ENCODE results near the gene FBLN1. TPM values are rescaled to one million over a fixed set of nuclear protein-coding genes. Genes with fewer than 3 reads are reported as not detected.
"Not testable (repeated sequence)": the region's sequence is repeated elsewhere in the genome, so short reads cannot be mapped to it uniquely, and the experiment has no call there.

FBLN1 gene
- polyA plus RNA-seq, 1 donor = 135 TPM

GRCh38 chr22:45527456-45527855 lies 24.8 kb downstream of the FBLN1 start:
- no peak for DNase-seq (ENCODE audit: low read depth)

DNA sequence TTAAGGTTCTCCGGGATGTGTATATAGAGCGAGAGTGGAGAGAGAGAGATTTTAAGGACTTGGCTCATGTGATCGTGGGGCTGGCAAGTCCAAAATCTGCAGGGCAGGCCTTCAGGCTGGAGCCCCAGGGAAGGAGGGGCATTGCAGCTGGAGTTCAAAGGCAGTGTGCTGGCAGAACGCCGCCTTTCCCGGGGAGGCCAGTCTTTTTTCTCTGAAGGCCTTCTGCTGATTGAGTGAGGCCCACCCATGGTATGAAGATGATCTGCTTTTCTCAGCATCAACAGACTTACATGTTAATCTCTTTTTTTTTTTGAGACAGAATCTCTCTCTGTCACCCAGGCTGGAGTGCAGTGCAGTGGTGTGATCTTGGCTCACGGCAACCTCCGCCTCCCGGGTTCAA lies 25.4 kb downstream of the FBLN1 start:
- DNase-seq (ENCODE audit: low read depth) = no peak

DNA sequence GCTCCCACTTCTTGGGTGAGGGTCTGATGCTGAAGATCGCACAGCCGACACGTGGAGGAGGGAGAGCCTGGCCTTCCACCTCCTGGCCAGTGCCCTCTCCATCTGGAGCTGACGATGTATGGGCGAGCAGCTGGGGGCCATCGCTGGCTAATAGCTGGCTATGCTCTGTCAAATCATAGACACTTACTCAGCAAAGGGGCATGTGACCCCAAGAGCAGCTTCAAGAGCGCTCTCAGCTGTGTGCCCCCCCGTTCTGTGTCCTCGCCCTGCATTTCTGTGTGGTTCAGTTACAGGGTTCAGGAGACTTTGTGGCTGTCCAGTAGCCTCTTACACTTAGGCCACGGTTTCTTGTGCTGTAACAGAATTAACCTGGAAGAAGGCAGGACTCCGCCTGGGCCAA lies 26.4 kb downstream of the FBLN1 start:
- no peak for DNase-seq (ENCODE audit: low read depth)

DNA sequence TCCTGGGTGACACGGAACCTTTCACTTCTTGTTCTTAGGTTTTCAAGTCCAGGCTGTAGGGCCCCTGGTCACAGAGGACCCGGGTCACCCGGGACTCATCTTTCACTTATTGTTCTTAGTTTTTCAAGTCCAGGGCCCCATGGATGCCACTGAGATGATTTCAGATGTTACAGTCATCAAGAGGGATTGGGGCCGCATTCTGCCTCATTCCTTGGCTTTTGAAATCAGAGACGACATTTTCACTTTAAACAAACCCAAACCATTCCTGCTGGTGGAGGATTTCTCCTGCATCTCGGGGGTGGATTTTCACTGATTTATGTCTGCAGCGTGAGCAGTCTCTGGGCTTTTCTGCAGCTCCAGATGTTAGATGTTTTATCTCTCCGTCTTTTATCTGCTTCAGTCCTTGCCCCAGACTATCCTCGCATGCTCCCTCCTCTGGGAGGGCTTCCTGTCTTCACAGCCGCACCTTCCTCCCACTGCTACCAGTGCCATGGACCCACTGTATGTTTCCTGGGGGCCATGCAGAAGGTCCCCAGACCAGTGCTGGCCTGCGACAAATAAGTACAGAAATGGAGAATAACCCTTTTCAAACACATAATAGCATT lies 27.4 kb downstream of the FBLN1 start:
- no peak for DNase-seq (ENCODE audit: low read depth)

DNA sequence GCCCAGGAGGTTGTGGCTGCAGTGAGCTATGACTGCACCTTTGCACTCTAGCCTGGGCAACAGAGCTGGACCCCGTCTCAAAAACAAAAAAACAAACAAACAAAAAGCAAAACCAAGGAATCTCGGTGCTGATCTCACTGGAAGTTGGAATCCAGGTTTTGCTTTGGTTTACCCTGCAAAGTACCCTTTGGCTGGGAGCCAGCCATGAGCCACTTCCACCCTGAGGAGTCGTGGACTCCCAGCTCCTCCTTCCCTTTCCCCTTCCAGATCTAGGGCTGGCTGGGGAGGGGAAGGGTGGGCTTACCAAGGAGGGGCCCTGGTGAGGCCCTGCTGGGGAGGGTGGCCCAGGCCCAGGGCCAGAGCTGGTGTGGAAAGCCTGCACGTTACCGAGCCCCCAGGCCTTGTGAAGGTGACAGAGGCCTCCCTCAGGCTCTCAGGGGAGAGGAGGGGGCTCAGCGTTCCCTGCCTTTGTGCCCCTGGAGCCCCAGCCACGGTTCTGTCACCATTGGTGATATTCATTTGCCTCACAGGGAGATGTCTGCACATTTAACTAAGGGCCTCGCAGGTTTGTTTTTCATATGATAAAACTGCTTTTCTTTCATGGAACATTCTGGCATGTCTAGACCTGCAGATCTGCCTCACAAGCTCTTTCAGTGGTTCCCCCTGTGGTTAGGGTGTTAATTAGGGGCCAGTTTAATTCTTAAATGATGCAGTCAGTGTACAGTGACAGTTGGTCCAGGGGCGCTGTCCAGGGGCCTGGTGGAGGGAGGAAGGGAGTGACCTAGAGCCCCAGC lies 29.0 kb downstream of the FBLN1 start:
- DNase-seq (ENCODE audit: low read depth) = no peak

- no peak for DNase-seq (ENCODE audit: low read depth)
These were observed 29.6 kb downstream of the FBLN1 start for GRCh38 chr22:45532235-45532631.

DNA sequence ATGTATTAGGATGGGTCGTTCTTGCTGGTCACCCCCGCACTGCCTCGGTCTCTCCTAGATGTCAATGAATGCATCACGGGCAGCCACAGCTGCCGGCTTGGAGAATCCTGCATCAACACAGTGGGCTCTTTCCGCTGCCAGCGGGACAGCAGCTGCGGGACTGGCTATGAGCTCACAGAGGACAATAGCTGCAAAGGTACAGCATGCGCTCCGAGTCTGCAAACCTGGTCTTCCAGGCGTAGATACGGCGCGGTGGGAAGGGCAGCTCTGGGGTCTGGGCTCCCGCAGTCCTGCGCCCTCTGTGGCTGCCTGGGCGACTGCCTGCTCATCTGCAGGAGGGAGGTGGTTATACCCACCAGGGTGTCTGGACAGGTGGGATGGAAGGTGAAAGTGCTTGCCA lies 31.0 kb downstream of the FBLN1 start:
- no peak for DNase-seq (ENCODE audit: low read depth)

DNA sequence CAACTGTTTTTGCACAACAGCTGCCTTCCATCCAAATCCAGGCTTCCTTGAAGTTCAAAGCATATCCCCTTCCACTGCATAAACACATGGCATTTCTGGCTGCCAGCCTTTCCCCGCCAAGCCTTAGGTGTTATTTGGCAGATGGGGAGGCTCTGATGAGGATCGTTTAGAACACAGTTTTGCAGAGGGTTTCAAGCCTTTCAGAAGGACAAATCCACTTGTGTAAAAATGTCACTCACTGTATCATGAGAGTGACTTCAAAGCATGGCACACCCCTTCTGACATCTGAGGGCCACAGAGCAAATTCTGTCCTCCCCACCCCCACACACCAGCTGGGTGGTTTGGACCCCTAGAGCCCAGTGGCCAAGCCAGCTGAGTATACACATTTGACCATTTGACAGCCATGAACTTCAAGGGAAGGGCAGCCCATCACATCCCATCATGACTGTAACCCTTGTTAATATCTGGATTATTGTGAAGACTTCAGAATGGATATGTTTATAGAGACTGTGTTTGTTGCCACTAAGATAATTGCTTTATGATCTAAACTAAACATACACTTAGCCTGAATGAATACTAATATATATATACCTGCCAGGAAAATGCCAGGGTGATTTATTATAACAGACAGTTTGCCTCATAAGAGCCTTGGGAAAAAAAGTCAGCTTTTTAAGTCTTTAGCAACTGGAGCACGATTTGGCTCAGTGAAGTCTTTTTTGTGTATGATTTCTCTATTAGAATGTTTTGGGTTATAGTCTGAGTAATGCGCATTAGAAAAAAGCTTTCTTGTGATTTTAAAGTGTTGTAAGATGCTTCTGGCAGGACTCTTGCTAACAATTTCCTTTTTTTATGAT lies 31.9 kb downstream of the FBLN1 start:
- no peak for DNase-seq (ENCODE audit: low read depth)

DNA sequence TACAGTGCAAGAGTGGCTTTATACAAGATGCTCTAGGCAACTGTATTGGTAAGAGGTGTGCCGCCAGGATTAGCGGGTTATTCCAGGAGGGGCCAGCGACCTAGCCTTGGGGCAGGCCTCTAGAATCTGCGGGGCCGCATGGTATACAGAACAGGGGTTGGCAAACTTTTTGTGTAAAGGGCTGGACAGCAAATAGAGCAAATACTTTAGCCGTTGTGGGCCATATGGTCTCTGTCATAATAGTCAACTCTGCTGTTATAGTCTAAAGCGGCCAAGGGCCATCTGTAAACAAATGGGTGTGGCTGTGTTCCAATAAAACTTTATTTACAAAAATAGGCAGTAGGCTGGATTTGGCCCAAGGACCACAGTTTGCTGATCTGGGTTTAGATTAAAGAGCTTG lies 32.6 kb downstream of the FBLN1 start:
- DNase-seq (ENCODE audit: low read depth) = no peak

DNA sequence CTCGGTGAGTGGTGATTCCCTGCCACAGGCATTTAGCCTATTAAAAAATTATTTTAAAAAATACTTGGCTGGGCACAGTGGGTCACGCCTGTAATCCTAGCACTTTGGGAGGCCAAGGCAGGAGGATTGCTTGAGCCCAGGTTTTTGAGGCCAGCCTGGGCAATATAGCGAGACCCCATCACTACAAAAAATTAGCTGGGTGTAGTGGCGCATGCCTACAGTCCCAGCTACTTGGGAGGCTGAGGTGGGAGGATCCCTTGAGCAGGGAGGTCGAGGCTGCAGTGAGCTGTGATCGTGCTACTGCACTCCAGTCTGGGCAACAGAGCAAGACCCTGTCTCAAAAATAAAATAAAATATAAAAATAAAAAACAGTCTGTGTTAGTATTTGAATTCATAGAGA lies 33.2 kb downstream of the FBLN1 start:
- DNase-seq (ENCODE audit: low read depth) = not testable (repeated sequence)

GRCh38 chr22:45537734-45538181 lies 35.1 kb downstream of the FBLN1 start:
- DNase-seq (ENCODE audit: low read depth) = no peak

GRCh38 chr22:45538281-45538680 lies 35.6 kb downstream of the FBLN1 start:
- DNase-seq (ENCODE audit: low read depth) = no peak

GRCh38 chr22:45540122-45540521 lies 37.4 kb downstream of the FBLN1 start:
- no peak for DNase-seq (ENCODE audit: low read depth)

DNA sequence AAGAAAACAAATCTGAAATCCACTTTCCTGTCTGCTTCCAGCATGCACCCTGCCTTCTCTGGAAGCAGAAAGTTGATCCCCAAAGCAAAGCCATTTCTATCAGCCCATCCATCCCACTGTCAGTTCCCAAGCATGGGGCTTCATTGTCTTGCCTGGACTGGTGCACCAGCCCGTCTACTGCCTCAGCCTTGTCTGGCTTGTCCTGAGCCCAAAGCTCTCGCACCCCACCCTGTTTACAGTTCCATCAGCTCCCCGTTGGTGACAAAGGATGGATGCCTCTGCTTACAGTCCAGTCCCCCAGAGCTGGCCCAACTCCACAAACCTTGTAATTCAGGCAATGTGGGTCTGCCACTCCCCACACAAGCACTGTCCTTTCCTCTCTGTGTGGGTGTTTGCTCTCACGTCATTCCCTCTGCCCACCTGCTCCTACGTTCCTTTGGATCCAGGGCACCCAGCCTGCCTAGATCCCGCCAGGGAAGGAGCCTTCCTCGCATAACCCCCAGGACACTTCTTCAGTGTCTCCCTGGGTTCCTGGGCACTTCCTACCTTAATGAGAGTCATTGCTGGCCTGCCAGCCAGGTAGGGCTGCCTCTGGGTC lies 38.8 kb downstream of the FBLN1 start:
- no peak for DNase-seq (ENCODE audit: low read depth)

- no peak for DNase-seq (ENCODE audit: low read depth)
These were observed 39.4 kb downstream of the FBLN1 start for GRCh38 chr22:45542001-45542520.

GRCh38 chr22:45542736-45543135 lies 40.1 kb downstream of the FBLN1 start:
- DNase-seq (ENCODE audit: low read depth) = not testable (repeated sequence)

GRCh38 chr22:45543243-45543642 lies 40.6 kb downstream of the FBLN1 start:
- DNase-seq (ENCODE audit: low read depth) = no peak

DNA sequence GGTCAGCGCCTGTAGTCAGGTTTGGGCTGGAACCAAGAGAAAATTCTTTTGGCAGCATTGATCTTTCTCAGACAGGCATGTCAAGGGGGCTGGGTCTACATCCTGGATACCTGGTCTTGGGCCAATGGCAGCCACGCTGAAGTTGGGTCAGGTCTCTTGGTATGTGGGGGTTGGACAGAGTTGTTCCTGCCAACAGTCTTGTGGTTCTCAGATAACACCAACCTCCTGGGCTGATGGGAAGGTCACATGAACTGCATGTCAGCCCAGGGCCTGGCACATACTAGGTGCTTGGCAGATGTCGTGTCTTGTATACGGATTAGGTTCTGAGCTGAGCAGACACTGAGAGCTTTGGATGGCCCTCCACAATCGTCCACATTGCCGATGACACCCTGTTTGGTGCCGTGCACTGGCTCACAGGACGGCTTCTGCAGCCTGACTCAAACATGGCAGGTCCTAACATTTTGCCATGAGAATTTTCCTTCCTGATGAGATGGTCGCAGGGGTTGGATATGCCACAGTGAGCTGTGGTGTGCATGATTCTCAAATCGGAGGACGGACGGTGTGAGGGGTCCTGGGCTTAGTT lies 42.0 kb downstream of the FBLN1 start:
- no peak for DNase-seq (ENCODE audit: low read depth)

- DNase-seq (ENCODE audit: low read depth) = no peak
These were observed 43.8 kb downstream of the FBLN1 start for GRCh38 chr22:45546333-45547015.

DNA sequence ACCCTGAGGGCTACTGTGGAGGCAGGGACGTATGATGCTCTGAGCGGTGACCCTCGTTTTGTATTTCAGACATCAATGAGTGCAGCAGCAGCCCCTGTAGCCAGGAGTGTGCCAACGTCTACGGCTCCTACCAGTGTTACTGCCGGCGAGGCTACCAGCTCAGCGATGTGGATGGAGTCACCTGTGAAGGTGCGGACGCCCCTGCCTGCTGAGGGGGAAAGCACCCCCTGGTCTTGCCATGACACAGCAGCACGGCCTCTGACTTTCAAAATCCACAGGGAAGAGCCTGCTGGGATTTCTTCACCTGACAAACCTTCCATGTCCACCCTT lies 44.3 kb downstream of the FBLN1 start:
- no peak for DNase-seq (ENCODE audit: low read depth)

DNA sequence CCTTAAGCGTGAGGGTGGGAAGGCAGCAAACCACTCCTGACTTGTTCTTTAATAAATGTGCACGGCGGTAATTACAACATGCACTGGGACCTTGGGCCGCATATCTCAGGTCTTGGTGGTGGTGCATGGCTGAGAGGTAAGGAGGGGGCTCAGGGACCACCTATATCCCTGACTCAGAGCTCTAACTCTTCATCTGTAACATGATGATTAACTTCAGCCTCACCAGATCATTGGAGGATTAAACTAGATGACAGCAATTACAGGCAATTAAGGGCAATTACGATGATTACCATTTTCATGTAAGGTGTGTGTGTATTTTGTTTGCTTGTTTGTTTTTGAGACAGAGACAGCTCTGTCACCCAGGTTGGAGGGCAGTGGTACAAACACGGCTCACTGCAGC lies 45.0 kb downstream of the FBLN1 start:
- no peak for DNase-seq (ENCODE audit: low read depth)
